Right cardiac atrium (tissue), 5 donors: ENCODE data around the gene ANKRD11. TPM values are rescaled to one million over a fixed set of nuclear protein-coding genes. Genes with fewer than 3 reads are reported as not detected.

Source experiments
- ATAC-seq, 2 donors: fragments of 200-7000 bp; cut with Tn5 transposase; one replicate each; pipeline versions ENCODE4 v1.8.0 to v1.9.1; 2020; ENCODE audit warnings: moderate library complexity in 2 of 2, mild to moderate bottlenecking in 1 of 2
- DNase-seq, 3 donors: peaks; one replicate each; pipeline ENCODE4 v3.0.0-alpha.2; 2020
- H3K27ac ChIP-seq: one replicate; pipeline ENCODE4 v1.5.1; 2013; ENCODE audit warnings: mild to moderate bottlenecking, low read length, control low read depth, moderate library complexity
- H3K27me3 ChIP-seq: one replicate; pipeline ENCODE4 v1.6.1; 2013; ENCODE audit not compliant: control insufficient read depth, insufficient read depth
- H3K4me1 ChIP-seq: one replicate; pipeline ENCODE4 v1.6.1; 2013; ENCODE audit warnings: low read length; ENCODE audit not compliant: control insufficient read depth, insufficient read depth
- H3K4me3 ChIP-seq: one replicate; pipeline ENCODE4 v1.5.1; 2013; ENCODE audit warnings: low read length, control low read depth
- H3K9me3 ChIP-seq: one replicate; pipeline ENCODE4 v1.6.1; 2013; ENCODE audit warnings: low read length; ENCODE audit not compliant: control insufficient read depth
- WGBS: extraction: QIAGEN DNeasy Blood & Tissue Kit; methylation state at CpG from one replicate; pipeline ENCODE4 v1.1.7; 2013; 5-methylcytosine and 5-hydroxymethylcytosine counted together
- intact Hi-C, 4 donors: fragments of 100-400 bp; cut with DNase I; formaldehyde crosslinking; loops; one replicate each; pipeline versions ENCODE4 v1.11.0 to v1.14.0; 2022 to 2023
- long read RNA-seq, 4 donors: library from polyadenylated mRNA; unstranded; transcript quantifications; one replicate each; pipeline ENCODE4 v2.0.0, GENCODE V29; 2020 to 2021
- polyA plus RNA-seq: library from polyadenylated mRNA; stranded (reverse); fragments of 200-250 nt; gene quantifications from one replicate; pipeline ENCODE4 v1.2.3, GENCODE V29; 2013
- total RNA-seq, 4 donors: library from RNA; stranded (reverse); fragmentation: NEBNext Ultra II Directional; extraction: Animal tissue kit (Norgen Biotek cat#: 25700); gene quantifications; one replicate each; pipeline ENCODE4 v1.2.1, GENCODE V29; 2021
- donor health status: healthy with polysubstance abuse.
- donor health status: DM: no; HTN: yes; CAD: no.
- donor health status: DM: no; HTN: no; CAD: no.
- donor health status: DM: no; HTN: yes; CAD: no; lungs with severe emphysema.
- donor health status: DM: yes; HTN: yes; CAD: no.

ANKRD11 gene
- 10 to 100 TPM; 92.6 to 98.9 (median 96.9) TPM for total RNA-seq
- polyA plus RNA-seq, result 75.3 TPM
- long read RNA-seq, donor 1, partial matches to known transcripts, result 134 of 231 reads
- long read RNA-seq, donor 1, other reads (novel, unspliced or antisense), result 92 of 231 reads
- long read RNA-seq, donor 2, partial matches to known transcripts, result 20 of 38 reads
- long read RNA-seq, donor 2, other reads (novel, unspliced or antisense), result 17 of 38 reads
- long read RNA-seq, donor 3, partial matches to known transcripts, result 52 of 112 reads
- long read RNA-seq, donor 3, other reads (novel, unspliced or antisense), result 56 of 112 reads
- long read RNA-seq, donor 4, partial matches to known transcripts, result 26 of 41 reads
- long read RNA-seq, donor 4, other reads (novel, unspliced or antisense), result 13 of 41 reads

DNA sequence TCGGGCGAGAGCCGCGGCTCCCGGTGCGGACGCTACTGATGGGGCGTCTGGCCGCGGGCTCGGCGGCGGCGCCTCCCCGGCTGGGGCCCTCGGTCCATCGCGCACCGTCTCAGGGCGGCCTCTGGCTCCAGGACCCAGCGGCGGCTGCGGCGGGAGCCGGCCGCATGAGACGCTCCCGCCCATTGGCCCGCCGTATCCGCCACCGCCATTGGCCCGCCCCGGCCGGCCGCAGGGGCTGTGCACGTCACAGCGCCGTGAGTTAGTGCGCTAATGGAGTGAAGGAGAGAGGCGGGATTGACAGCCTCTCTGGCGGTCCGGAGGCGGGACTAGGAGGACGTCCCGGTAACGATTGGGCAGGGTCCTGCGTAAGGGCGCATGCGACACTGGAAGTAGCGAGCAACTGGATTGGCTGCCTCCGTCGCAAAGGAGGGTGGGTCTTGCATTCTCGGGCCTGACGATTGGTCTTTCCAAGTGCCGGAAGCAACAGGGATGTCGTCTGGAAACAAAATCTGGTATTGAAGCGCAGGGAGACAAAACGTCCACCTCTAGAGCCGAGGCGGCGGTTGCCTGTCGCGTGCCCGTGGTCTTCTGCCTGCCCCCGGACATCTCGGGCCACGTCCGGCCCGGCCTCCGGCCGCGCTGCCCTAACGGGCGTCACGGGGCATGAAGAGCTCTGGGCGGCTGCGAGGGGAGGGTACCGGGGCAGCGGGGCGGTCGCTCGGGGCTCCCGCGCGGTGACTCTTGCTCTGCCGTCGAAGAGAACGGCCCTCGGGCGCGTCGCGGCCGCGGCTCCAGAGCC is at the start of gene ANKRD11:
ANKRD11 (minus strand) TSS at position 123 of the 799 bp plus-strand sequence. CDS start 173,542 bp downstream, outside the sequence.
- WGBS, result under 1% methylated on average over 96 of the region's 96 CpGs
- intact Hi-C loops, result loop anchor here in 1 of 4 donors (10.0 kb wide), 1 partner anchor 156 kb away; no protein-coding TSS in a partner anchor

GRCh38 chr16:89538286-89538685 is 47.9 kb upstream of the ANKRD11 start:
- WGBS, result 90% methylated on average over 12 of the region's 12 CpGs
- no peak for DNase-seq
- Histone ChIP-seq H3K4me1 (peaks cover 2% of the 10 kb centered on the region), H3K4me3 (no peak overlapping the region), H3K27me3 (no peaks in the 10 kb centered on the region), H3K27ac (no peak overlapping the region), H3K9me3 (no peaks in the 10 kb centered on the region)
- intact Hi-C loops, result no loop called here
- ATAC-seq, result no peak

More for the DNA sequence above, at the start of gene ANKRD11:
- Histone ChIP-seq H3K27me3 (no peaks in the 10 kb centered on the region), H3K4me1 (peaks cover 8% of the 10 kb centered on the region), H3K27ac (peak within 1 kb of the TSS; percentile 95), H3K9me3 (no peaks in the 10 kb centered on the region), H3K4me3 (peak within 1 kb of the TSS; percentile 100)
- ATAC-seq (peak; percentile 98 to 99), DNase-seq (peak; percentile 99 to 100 (median 99))

GRCh38 chr16:89537549-89537925 is 47.2 kb upstream of the ANKRD11 start:
- intact Hi-C loops, result no loop called here
- Histone ChIP-seq H3K27ac (no peak overlapping the region), H3K4me1 (peaks cover 2% of the 10 kb centered on the region), H3K27me3 (no peaks in the 10 kb centered on the region), H3K4me3 (no peak overlapping the region), H3K9me3 (no peaks in the 10 kb centered on the region)
- 92% methylated on average over 7 of the region's 7 CpGs for WGBS
- no peak for DNase-seq
- no peak for ATAC-seq

DNA sequence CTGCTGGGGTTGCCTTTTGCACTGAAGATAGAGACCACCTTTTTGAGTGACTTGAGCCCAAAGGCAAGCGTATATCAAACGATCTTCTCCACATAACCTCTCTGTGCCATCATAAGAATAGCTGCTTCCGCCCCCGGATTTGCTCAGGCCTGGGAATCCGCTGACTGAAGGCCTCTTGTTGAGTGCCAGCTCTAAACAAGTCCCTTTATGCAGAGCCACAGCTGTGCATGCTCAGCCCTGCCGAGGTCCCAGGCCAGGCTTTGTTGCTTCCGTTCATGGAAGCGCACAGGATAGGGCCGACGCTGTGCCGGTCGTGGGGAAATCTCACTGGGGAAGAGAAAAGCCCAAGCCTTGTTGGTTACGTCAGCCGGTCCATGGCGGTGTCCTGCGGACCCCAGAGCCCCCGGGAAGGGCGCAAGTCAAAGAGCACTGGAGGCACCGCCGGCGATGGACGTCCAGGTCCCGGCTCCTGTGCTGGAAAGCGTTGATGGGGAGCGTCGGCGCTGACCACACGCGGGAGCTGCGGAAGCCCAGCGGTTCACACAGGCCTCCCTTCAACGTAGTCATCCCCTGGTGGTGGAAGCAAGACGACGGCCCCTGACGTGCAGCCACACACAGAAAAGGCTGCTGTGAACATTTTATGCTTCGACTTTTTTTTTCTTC is 46.7 kb upstream of the ANKRD11 start:
- peaks cover 2% of the 10 kb centered on the region for H3K4me1 ChIP-seq
- H3K27ac ChIP-seq, result no peak overlapping the region
- H3K27me3 ChIP-seq, result no peaks in the 10 kb centered on the region
- H3K4me3 ChIP-seq, result no peak overlapping the region
- ATAC-seq (no peak), DNase-seq (peak in 1 of 3 donors; percentile 32)
- WGBS, result 85% methylated on average over 36 of the region's 36 CpGs
- intact Hi-C loops, result no loop called here
- no peaks in the 10 kb centered on the region for H3K9me3 ChIP-seq

GRCh38 chr16:89536371-89536770 is 46.0 kb upstream of the ANKRD11 start:
- Histone ChIP-seq H3K27ac (no peak overlapping the region), H3K4me1 (peaks cover 2% of the 10 kb centered on the region), H3K9me3 (no peaks in the 10 kb centered on the region), H3K4me3 (no peak overlapping the region), H3K27me3 (no peaks in the 10 kb centered on the region)
- 95% methylated on average over 24 of the region's 24 CpGs for WGBS
- ATAC-seq, result no peak
- DNase-seq, result no peak
- intact Hi-C loops, result no loop called here

DNA sequence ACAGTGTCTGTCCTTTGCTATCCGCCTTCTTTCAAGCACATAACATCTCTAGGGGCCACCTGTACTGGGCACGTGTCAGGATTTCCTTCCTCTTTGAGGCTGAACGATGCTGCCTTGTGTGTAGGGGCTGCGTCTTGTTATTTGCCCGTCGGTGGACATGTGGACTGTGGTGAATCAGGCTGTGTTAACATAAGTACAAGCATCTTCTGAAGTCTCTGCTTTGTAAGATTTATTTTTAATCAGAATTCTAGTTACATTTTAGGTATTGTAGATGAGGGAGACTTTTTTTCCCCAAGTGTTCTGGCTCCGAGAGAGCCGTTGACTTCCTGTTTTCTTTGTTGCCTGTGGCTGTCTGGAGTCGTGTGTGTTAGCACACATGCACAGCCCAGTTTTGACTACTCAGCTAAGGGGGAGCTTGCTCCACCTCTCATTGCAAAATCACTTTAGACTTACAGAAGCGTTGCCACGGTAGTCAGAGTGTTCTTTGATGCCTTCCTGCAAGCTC is 43.9 kb upstream of the ANKRD11 start:
- H3K27ac ChIP-seq, result peak overlapping the region; percentile 22
- no peaks in the 10 kb centered on the region for H3K27me3 ChIP-seq
- 51% methylated on average over 11 of the region's 11 CpGs for WGBS
- intact Hi-C loops, result no loop called here
- ATAC-seq, result peak; percentile 47 to 66
- DNase-seq, result no peak
- H3K9me3 ChIP-seq, result no peaks in the 10 kb centered on the region
- H3K4me3 ChIP-seq, result no peak overlapping the region
- H3K4me1 ChIP-seq, result peaks cover 2% of the 10 kb centered on the region

GRCh38 chr16:89531821-89532526 is 41.6 kb upstream of the ANKRD11 start:
- 72% methylated on average over 31 of the region's 31 CpGs for WGBS
- no peak overlapping the region for H3K27ac ChIP-seq
- intact Hi-C loops, result no loop called here

DNA sequence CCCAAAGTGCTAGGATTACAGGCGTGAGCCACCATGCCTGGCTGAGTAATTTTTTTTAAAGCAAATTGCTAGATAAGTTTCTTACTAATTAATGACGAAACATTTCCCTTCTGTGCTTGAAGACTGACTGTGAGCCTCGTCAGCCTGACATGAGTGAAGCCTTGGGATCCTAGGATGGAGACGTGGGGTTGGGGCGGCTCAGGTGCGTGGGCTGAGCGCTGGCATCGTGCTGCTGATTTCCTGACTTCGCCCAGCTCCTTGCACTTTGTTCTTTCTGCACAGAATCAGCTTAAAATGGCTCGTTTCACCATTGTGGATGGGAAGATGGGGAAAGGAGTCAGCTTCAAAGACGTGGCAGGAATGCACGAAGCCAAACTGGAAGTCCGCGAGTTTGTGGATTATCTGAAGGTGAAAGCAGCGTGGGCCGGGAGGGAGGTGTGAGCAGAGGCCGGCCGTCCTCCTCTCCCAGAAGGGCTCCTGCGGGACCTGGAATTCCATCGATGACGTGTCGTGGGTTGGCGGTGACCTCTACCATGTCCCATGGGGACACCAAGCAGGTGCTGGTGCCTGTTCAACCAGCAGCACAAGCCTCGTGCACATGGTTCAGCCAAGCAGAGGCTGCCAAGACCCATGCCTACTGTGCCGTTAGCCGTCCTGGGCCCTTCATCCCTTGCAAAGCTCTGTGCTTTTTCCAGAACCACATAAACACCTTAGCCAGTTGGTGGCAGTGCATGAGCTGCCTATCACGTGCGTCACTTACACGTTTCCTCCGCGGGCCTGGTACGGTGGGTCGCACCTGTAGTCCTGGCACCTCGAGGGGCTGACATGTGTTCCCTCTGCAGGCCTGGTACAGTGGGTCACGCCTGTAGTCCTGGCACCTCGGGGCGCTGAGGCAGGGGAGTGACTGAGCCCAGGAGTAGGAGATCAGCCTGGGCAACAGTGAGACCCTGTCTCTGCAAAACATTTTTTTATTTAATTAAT is 40.3 kb upstream of the ANKRD11 start:
- intact Hi-C loops, result no loop called here
- Histone ChIP-seq H3K27me3 (no peaks in the 10 kb centered on the region), H3K4me3 (no peak overlapping the region), H3K4me1 (peaks cover 2% of the 10 kb centered on the region), H3K27ac (no peak overlapping the region), H3K9me3 (no peaks in the 10 kb centered on the region)
- DNase-seq (no peak), ATAC-seq (no peak)
- 89% methylated on average over 37 of the region's 37 CpGs for WGBS

More at GRCh38 chr16:89531821-89532526, 41.6 kb upstream of the ANKRD11 start:
- H3K4me3 ChIP-seq, result no peak overlapping the region
- no peaks in the 10 kb centered on the region for H3K27me3 ChIP-seq
- no peak for DNase-seq
- ATAC-seq, result peak in 1 of 2 donors; percentile 15
- H3K9me3 ChIP-seq, result no peaks in the 10 kb centered on the region
- H3K4me1 ChIP-seq, result peaks cover 2% of the 10 kb centered on the region

- H3K27ac ChIP-seq, result no peak overlapping the region
- intact Hi-C loops, result no loop called here
- no peak for DNase-seq
- no peaks in the 10 kb centered on the region for H3K4me1 ChIP-seq
- H3K27me3 ChIP-seq, result no peaks in the 10 kb centered on the region
- no peaks in the 10 kb centered on the region for H3K9me3 ChIP-seq
- WGBS, result 87% methylated on average over 16 of the region's 16 CpGs
- no peak for ATAC-seq
- no peak overlapping the region for H3K4me3 ChIP-seq
Measured at GRCh38 chr16:89529097-89529496, 38.7 kb upstream of the ANKRD11 start.
